CD4-positive, alpha-beta T cell (primary cell): ENCODE results near the gene ZNRF3. TPM values are rescaled to one million over a fixed set of nuclear protein-coding genes. Genes with fewer than 3 reads are reported as not detected.
A peak's percentile ranks its signal among the peaks of the same experiment; 100 is the strongest.

Experiments used
- ATAC-seq: fragments of 200-7000 bp; cut with Tn5 transposase; one replicate; pipeline ENCODE4 v1.10.0; 2022; ENCODE audit warnings: mild to moderate bottlenecking; ENCODE audit not compliant: poor library complexity
- CTCF ChIA-PET: fragments of 350-600 bp; sonication (Branson Sonifier 250); formaldehyde crosslinking; loops from one replicate; lab custom pipeline; 2021; ENCODE audit warnings: antibody characterized with exemption, inconsistent platforms; lab: Charles Lee
- POLR2A ChIA-PET: fragments of 350-600 bp; sonication (Branson Sonifier 250); formaldehyde crosslinking; loops from one replicate; lab custom pipeline; 2021; ENCODE audit warnings: antibody characterized with exemption, inconsistent platforms; lab: Charles Lee
- DNase-seq, 14 experiments: peaks; one replicate each; pipeline ENCODE4 v3.0.0-alpha.2; 2013 to 2020; ENCODE audit warnings: mixed read lengths in 2 of 14
- H3K27ac ChIP-seq, 2 donors: one replicate each; pipeline versions ENCODE4 v1.5.1 to v1.7.0; 2013; ENCODE audit warnings: low read length in 2 of 2, low read depth in 1 of 2, mild to moderate bottlenecking in 1 of 2
- H3K27me3 ChIP-seq, 2 experiments: 1 replicate in 1 of 2; 2 replicates in 1 of 2; pipeline versions ENCODE4 v1.6.1 to v1.7.0; 2013; ENCODE audit warnings: low read length in 2 of 2, control low read depth in 1 of 2, mild to moderate bottlenecking in 1 of 2, moderate library complexity in 1 of 2; ENCODE audit not compliant: insufficient read depth in 2 of 2, control insufficient read depth in 1 of 2
- H3K36me3 ChIP-seq: one replicate; pipeline ENCODE4 v1.6.1; 2013; ENCODE audit warnings: low read length, control low read depth; ENCODE audit not compliant: insufficient read depth
- H3K4me1 ChIP-seq: one replicate; pipeline ENCODE4 v1.6.1; 2013; ENCODE audit warnings: low read length, control low read depth; ENCODE audit not compliant: insufficient read depth
- H3K4me3 ChIP-seq: one replicate; pipeline ENCODE4 v1.5.1; 2013; ENCODE audit warnings: mild to moderate bottlenecking, low read length, moderate library complexity
- H3K9me3 ChIP-seq, 2 experiments: 1 replicate in 1 of 2; 2 replicates in 1 of 2; pipeline versions ENCODE4 v1.6.1 to v1.7.0; 2013; ENCODE audit warnings: low read length in 2 of 2, mild to moderate bottlenecking in 2 of 2, control low read depth in 1 of 2, moderate library complexity in 1 of 2; ENCODE audit not compliant: control insufficient read depth in 1 of 2, insufficient read depth in 1 of 2
- H3K27ac Mint-ChIP-seq: one replicate; pipeline ENCODE4 v1.8.0; 2020; ENCODE audit warnings: mixed read lengths
- H3K27me3 Mint-ChIP-seq: one replicate; pipeline ENCODE4 v1.8.0; 2021; ENCODE audit warnings: mixed read lengths
- H3K36me3 Mint-ChIP-seq: one replicate; pipeline ENCODE4 v1.8.0; 2021; ENCODE audit warnings: low read depth, mixed read lengths
- H3K4me1 Mint-ChIP-seq: one replicate; pipeline ENCODE4 v1.8.0; 2021; ENCODE audit warnings: low read depth, mixed read lengths
- H3K4me3 Mint-ChIP-seq: one replicate; pipeline ENCODE4 v1.8.0; 2020; ENCODE audit warnings: mild to moderate bottlenecking, mixed read lengths
- H3K9me3 Mint-ChIP-seq: one replicate; pipeline ENCODE4 v1.8.0; 2020; ENCODE audit warnings: mixed read lengths
- CTCF ChIP-seq: fragments of 200-600 bp; IDR thresholded peaks from one replicate; pipeline ENCODE4 v1.8.0; 2022; ENCODE audit warnings: antibody characterized with exemption, mild to moderate bottlenecking
- intact Hi-C, 2 experiments: fragments of 100-400 bp; cut with DNase I in 1 of 2; cut with micrococcal nuclease in 1 of 2; formaldehyde crosslinking; loops; one replicate each; pipeline versions ENCODE4 v1.15.1 to v1.9.0; 2023 to 2025; cut with DNase I, micrococcal nuclease
- total RNA-seq, 174 experiments: library from RNA in 2 of 174; stranded (reverse) in 2 of 174; gene quantifications; one replicate each; pipeline ENCODE4 v1.2.3 and lab custom pipeline; 2021 to 2026

The ZNRF3 gene
- total RNA-seq, 2 experiments from 2014 or later = 0.38 to 0.61 TPM

DNA sequence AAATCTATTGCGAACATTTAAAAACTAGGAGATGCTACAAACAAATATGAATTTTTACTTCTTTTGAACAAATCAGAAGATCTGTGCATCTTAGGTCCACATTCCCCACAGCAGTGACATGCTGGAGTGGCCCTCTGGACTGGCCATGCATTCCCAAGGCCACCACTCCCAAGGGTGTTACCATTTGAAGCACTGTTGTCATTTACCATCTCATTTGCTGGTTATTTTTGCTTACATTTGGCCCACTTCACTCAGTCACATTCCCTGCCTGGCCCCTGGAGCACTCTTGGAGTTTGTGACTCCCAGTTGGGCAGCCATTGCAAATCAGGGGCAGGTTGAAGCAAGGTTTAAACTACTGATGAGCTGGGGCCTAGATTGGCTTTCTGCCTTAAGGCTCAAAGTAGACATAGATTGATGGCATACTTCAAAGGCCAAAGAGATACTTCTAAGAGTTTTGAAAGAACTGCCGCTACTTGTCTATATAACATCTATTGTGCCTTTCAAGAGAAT lies 8.5 kb upstream of the ZNRF3 start:
- H3K9me3 Mint-ChIP-seq = no peaks in the 10 kb centered on the region
- no peak for DNase-seq
- ChIA-PET POLR2A (no interaction called here), CTCF (no interaction called here)
- H3K4me1 Mint-ChIP-seq = no peaks in the 10 kb centered on the region
- H3K36me3 Mint-ChIP-seq = no peaks in the 10 kb centered on the region
- no peak overlapping the region for H3K4me3 ChIP-seq
- intact Hi-C loops = no loop called here
- no peak overlapping the region for H3K27ac ChIP-seq
- TF ChIP-seq CTCF = no peak
- no peaks in the 10 kb centered on the region for H3K9me3 ChIP-seq
- no peaks in the 10 kb centered on the region for H3K4me1 ChIP-seq
- H3K27ac Mint-ChIP-seq = no peak overlapping the region
- no peak for ATAC-seq
- H3K27me3 Mint-ChIP-seq = no peaks in the 10 kb centered on the region
- H3K27me3 ChIP-seq = no peaks in the 10 kb centered on the region
- no peak overlapping the region for H3K4me3 Mint-ChIP-seq
- H3K36me3 ChIP-seq = no peaks in the 10 kb centered on the region

DNA sequence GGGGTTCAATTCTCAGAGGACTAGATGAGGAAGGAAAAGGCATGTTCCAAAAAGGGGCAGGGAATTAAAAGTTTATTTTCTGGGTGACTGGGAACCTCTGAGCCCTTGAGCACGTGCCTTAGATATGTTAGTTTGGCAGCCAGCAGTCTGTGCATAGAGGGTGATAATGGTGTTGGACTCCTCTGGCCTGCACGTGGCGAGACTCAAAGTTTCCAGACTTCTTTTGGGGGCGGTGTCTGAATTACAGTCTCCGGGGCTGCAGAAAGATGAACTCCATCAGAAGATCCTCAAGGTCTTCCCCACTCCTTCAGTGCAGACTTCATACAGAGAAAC lies 861 bp upstream of the ZNRF3 start:
- Mint-ChIP-seq H3K27ac (peak overlapping the region; percentile 74), H3K4me1 (peaks cover 23% of the 10 kb centered on the region), H3K4me3 (peak overlapping the region; percentile 94), H3K9me3 (no peaks in the 10 kb centered on the region), H3K36me3 (peaks cover 4% of the 10 kb centered on the region), H3K27me3 (peaks cover 21% of the 10 kb centered on the region)
- Histone ChIP-seq H3K27me3 (peaks cover 4 to 7% of the 10 kb centered on the region in 2 experiments), H3K4me1 (peaks cover 16% of the 10 kb centered on the region), H3K4me3 (peak overlapping the region; percentile 82), H3K36me3 (no peaks in the 10 kb centered on the region), H3K27ac (no peak overlapping the region), H3K9me3 (no peaks in the 10 kb centered on the region)
- ChIA-PET POLR2A (interaction anchor here (0.8 to 2.3 kb wide), 6 partner anchors 9 to 963 kb away, joined by 3 to 19 read pairs (median 4); partner anchors contain the start of genes CHEK2, HSCB, KREMEN1 and PITPNB), CTCF (interaction anchor here (1.1 to 1.8 kb wide), 4 partner anchors 27 to 363 kb away, joined by 3 to 7 read pairs (median 3); partner anchors contain the start of gene CCDC117)
- no peak for ATAC-seq
- DNase-seq = peak in 2 of 14 experiments; percentile 6 to 14
- no peak for TF ChIP-seq CTCF
- intact Hi-C loops = loop anchor here (2.0 to 10.0 kb wide), 6 partner anchors 78 to 965 kb away; partner anchors contain the start of genes EWSR1 (in 1 of the 2), KREMEN1 (in 1 of the 2), PITPNB (in 1 of the 2) and RHBDD3 (in 1 of the 2)

DNA sequence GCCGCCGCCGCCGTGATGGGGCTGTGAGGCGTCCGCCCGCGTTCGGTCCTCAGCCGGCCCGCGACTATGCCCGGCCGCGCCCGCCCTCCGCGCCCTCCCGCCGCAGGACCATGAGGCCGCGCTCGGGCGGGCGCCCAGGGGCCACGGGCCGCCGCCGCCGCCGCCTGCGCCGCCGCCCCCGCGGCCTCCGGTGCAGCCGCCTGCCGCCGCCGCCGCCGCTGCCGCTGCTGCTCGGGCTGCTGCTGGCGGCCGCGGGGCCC lies 215 bp downstream of the ZNRF3 start:
- no peaks in the 10 kb centered on the region for H3K9me3 Mint-ChIP-seq
- peaks cover 28% of the 10 kb centered on the region for H3K27me3 Mint-ChIP-seq
- DNase-seq (no peak), ATAC-seq (peak; percentile 8)
- H3K36me3 Mint-ChIP-seq = peaks cover 4% of the 10 kb centered on the region
- H3K4me1 Mint-ChIP-seq = peaks cover 23% of the 10 kb centered on the region
- H3K4me1 ChIP-seq = peaks cover 16% of the 10 kb centered on the region
- intact Hi-C loops = loop anchor here (1.0 to 10.0 kb wide), 7 partner anchors 79 to 966 kb away; partner anchors contain the start of genes CHEK2 (in 1 of the 2), EWSR1 (in 1 of the 2), KREMEN1 (in 1 of the 2) and PITPNB (in 1 of the 2)
- POLR2A ChIA-PET = interaction anchor here (0.7 to 2.3 kb wide), 9 partner anchors 10 to 965 kb away, joined by 3 to 19 read pairs (median 4); partner anchors contain the start of genes CHEK2, HSCB, KREMEN1 and PITPNB
- CTCF ChIA-PET = interaction anchor here (1.7 to 1.8 kb wide), 2 partner anchors 103 to 111 kb away, joined by 3 to 7 read pairs; partner anchors contain the start of gene CCDC117
- TF ChIP-seq CTCF = no peak
- no peak overlapping the region for H3K4me3 Mint-ChIP-seq
- H3K27ac Mint-ChIP-seq = no peak overlapping the region
- H3K27ac ChIP-seq = no peak overlapping the region
- peaks cover 4 to 7% of the 10 kb centered on the region in 2 experiments for H3K27me3 ChIP-seq
- no peaks in the 10 kb centered on the region for H3K36me3 ChIP-seq
- no peak overlapping the region for H3K4me3 ChIP-seq
- no peaks in the 10 kb centered on the region for H3K9me3 ChIP-seq
